Endometrium (tissue), 2 donors: ENCODE measurements around the gene PHLPP2.
A peak's percentile ranks its signal among the peaks of the same experiment; 100 is the strongest.

Experiments used
- FAIRE-seq: peaks from 2 replicates; lab custom pipeline; 2012; peaks lifted over from hg19 to GRCh38; lab: Jason Lieb, UNC
- donor health status: control.
- donor health status: control.

Gene PHLPP2, protein sequence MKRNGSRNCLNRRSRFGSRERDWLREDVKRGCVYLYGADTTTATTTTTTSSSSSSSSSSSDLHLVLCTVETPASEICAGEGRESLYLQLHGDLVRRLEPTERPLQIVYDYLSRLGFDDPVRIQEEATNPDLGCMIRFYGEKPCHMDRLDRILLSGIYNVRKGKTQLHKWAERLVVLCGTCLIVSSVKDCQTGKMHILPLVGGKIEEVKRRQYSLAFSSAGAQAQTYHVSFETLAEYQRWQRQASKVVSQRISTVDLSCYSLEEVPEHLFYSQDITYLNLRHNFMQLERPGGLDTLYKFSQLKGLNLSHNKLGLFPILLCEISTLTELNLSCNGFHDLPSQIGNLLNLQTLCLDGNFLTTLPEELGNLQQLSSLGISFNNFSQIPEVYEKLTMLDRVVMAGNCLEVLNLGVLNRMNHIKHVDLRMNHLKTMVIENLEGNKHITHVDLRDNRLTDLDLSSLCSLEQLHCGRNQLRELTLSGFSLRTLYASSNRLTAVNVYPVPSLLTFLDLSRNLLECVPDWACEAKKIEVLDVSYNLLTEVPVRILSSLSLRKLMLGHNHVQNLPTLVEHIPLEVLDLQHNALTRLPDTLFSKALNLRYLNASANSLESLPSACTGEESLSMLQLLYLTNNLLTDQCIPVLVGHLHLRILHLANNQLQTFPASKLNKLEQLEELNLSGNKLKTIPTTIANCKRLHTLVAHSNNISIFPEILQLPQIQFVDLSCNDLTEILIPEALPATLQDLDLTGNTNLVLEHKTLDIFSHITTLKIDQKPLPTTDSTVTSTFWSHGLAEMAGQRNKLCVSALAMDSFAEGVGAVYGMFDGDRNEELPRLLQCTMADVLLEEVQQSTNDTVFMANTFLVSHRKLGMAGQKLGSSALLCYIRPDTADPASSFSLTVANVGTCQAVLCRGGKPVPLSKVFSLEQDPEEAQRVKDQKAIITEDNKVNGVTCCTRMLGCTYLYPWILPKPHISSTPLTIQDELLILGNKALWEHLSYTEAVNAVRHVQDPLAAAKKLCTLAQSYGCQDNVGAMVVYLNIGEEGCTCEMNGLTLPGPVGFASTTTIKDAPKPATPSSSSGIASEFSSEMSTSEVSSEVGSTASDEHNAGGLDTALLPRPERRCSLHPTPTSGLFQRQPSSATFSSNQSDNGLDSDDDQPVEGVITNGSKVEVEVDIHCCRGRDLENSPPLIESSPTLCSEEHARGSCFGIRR (N-terminal part only)

DNA sequence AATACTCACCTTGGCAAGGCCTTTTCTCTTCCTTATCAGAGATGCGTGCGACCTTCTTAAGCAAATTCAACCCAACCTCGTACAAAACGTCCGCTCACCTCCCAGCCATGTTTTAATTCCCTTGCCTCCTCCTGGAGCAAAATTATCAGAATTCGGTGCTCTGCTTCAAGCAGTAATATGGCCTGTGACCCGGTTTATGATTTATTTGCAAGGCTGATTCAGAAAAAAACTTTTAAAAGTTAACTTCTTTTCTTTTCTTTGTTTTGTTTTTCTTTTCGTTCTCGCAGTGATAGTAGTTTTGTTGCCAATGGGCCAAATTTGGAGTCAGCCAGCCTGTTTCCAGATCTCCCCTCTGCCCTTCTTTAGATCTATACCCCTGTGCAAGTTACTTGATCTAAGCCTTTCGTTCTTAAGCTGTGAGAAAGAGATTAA lies at the start of gene PHLPP2:
Gene PHLPP2, minus strand, starts transcription at position 382 of the 432 bp plus-strand sequence. CDS start 9,906 bp downstream, outside the sequence.
- FAIRE-seq = no peak

DNA sequence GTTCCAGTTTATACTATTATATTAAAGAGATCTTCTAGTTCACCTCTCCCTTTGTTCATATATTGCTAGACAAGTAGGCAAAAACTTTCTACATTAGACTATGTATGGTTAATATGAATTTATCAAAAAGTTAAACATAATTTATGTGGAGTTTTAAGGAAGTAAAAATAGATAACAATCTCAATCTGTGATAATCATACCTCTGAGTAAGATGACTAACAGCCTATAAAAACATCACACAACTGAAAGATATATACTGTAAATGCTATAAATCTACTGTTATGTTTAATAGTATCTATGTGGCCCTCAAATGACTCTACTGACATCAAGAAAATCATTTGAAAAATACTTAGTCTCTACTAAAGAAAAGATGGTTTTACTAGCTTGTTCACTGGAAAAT lies 47.1 kb upstream of the PHLPP2 start:
- FAIRE-seq = no peak

DNA sequence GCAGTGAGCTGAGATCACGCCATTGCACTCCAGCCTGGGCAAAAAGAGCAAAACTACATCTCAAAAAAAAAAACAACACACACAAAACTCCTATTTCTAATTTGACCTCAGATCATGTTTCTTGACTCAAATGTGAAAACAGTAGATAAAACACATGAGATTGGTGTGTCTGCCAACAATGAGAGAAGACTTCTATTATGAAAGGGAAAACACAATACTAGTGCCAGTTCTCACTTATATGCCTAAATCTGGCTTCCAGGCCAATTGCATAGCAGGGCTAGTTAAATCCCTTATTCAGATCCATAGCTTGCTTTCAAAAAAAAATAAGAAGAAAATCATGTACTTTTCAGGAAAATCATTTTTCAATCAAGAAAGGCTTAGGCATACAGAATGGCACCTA lies 44.7 kb upstream of the PHLPP2 start:
- FAIRE-seq = no peak

DNA sequence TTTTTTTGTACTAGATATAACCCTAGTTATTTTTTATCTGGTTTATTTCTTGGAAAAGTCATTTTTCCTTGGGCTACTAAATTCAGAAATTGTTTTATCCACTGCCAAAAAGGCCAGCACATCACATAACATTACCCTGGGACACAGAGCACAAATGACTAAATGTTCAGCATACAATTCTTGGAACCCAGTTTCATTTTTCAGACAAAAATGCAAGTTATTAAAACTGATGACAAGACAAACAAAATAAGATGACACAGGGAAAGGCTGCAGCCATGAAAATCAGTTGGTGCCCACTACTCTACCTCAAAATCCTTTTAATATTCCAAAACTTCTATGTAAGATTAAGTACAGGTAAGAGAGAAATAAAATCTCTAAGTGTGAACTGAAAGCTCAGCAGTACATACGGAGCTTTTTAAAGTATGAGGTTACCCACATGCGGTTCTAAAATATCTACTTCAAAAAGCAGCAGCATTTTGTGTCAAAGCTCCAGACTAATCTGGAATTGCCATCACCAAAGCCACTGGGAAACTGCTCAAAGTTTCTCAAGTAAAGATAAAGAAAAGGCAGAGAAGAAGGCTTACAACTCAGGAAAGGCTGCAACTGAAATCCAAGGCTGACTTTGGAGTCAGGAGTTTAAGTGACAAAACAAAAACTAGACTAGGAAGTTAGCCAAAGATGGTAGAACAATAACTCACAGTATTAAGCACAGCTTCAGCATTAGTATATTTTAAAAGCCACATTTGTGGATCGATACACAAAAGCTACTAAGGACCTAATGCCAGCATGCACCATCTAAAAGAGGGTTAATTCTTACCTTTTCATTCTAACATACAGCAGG lies 42.8 kb upstream of the PHLPP2 start:
- FAIRE-seq = no peak

DNA sequence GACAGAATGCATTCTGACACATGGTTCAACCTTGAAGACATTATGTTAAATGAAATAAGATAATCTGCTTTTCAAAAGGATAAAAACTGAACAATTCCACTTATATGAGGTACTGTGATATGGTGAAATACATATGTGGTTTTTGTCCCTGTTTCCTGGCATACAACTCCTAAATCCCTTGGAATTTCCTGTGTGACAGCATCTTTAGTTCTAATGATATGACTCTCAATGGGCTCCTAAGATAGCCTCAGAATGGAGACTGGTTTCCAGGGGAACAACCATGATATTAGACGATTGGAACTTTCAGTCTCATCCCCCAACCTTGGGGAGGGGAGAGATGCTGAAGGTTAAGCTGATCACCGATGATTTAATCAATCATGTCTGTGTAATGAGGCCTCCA lies 37.7 kb upstream of the PHLPP2 start:
- no peak for FAIRE-seq

DNA sequence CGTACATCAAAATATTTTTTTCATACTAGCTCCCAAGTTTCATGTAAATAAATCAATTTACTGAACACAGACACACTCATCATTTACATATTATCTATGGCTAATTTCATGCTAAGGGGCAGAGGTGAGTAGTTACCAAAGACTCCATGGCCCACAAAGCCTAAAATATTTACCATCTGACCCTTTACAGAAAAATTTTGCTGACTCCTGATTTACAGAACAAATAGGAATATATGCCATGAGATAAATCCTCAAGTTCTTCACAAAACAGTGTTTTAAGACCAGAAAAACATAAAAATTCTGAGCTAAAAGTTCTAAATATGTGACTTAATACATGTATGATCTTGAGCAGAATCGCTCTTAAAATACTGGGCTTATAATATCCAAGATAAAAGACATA lies 36.6 kb upstream of the PHLPP2 start:
- no peak for FAIRE-seq

DNA sequence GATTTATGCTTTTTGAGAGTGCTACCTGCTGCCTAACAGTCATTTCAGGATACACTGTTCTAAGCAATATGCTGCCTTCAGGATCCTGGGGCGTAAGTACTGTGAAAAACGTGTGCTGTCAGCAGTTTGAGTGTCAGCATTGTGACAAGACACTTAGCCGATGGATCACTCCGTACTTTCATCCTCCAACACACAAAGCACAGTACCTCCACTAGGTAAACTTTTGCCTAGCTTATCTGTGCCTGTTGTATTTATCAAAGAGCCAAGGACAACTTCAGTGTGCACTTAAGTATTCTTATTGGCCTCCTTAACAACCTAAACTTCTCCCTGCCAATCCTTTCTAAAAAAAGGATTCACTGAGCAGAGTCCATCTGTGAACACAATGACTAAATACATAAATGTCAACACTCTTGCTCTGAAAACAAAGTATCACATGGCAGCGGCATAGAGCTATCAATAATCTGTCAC lies 33.8 kb upstream of the PHLPP2 start:
- FAIRE-seq = no peak

DNA sequence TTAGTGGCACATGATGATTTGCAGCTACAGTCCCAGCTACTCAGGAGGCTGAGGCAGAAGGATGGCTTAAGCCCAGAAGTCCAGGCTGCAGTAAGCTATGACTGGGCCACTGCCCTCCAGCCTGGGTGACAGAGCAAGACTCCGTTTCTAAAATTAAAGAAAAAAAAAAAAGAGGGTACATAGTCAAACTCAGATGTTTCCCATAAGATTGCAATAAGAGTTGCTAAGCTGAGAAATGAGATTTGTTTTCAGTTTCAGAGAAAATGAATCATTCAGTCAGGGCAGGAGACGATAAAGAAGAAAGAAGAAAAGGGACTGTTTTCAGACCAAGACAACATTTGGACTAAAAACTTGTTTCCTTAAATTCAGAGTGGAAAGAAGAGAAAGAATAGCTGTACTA lies 30.2 kb upstream of the PHLPP2 start:
- FAIRE-seq = no peak

DNA sequence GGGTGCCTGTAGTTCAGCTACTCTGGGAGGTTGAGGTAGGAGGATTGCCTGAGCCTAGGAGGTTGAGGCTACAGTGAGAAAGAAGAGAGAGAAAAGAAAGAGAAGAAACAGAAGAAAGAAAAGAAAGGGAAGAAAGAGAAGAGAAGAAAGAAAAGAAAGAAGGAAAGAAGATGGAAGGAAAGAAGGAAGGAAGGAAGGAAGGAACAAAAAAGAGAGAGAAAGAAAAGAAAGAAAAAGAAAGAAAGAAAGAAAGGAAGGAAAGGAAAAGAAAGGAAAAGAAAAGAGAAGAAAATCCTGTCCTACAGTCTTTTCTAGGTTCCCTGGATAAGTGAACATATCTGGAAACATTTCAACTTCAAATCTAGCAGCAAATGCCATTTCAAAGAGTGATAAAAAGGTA lies 29.6 kb upstream of the PHLPP2 start:
- FAIRE-seq = no peak

DNA sequence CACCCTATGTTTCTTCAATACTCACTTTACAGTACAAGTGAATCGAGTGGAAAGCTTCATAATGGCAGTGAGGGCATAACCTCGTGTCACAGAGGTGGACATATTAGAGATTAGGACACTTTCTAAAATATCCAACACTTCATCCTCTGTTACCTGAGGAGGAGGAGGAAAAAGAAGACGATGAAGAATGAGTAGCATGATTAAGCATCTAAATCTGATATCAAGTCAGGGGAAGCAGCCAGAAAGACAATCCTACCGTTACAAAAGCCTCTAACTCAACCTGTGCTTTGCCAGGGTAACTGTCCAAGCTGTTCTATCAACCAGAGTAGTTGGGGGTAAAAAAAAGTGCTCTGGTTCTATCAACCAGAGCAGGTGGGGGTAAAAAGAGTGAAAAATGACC lies 23.7 kb upstream of the PHLPP2 start:
- FAIRE-seq = no peak

DNA sequence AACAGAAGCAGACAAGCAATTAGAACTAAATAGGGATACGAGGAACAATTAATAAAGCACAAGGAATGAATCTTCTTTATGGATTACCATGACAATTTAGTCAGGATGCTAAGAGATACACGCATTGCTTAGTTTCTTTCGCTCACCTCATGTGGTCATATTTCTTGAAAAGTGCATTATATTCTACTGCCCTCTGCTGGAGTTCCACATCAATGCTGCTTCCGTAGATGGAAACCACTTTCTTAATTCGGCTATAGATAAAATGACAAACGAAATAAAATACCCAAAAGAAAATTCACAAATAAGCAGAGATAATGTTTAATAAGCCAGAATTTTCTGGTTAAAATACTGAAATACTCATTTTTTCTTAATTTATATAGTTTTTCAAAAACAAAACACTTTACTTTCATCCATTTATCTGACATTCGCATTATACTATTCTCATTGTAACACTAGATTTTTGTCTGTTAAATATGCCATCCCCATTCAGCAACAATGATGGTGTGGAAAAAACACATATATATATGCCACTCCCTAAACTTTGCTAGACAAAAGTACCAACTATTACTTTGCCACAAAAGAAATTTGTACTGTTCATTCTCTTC lies 22.0 kb upstream of the PHLPP2 start:
- FAIRE-seq = peak; percentile 35

DNA sequence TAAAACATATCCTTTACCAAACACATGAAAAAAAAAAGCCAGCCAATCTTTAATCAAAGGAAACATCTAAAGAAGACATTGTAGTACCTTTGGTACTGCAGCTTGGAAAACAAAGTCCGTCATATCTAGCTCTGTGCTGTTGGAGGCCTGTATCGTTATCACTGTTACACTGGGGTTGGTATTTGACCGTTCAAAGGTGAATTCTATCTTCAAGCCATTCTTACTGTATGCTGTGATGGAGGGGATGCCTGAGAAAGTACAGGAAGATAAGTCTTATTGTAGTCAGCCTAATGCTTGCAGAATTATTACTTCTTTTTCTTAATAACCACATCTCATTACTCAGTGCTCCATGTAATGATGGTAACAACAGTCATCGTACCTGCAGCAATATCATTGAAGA lies 14.4 kb upstream of the PHLPP2 start:
- FAIRE-seq = no peak

DNA sequence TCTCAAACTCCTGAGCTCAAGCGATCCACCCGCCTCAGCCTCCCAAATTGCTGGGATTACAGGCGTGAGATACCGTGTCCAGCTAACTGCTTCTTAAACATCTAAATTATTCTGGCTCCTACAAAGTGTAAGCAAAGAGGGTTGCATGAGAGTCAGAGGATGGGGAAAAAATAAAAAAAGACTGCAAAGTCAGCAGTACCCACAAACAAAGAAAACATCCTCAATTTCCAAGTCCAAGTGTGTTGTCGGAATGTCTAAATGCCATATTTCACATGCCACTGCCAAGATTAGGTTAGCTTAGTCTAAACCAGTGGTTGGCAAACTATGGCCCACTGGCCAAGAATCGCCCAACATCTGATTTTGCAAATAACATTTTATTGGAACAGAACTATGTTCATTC lies 13.0 kb upstream of the PHLPP2 start:
- FAIRE-seq = no peak

DNA sequence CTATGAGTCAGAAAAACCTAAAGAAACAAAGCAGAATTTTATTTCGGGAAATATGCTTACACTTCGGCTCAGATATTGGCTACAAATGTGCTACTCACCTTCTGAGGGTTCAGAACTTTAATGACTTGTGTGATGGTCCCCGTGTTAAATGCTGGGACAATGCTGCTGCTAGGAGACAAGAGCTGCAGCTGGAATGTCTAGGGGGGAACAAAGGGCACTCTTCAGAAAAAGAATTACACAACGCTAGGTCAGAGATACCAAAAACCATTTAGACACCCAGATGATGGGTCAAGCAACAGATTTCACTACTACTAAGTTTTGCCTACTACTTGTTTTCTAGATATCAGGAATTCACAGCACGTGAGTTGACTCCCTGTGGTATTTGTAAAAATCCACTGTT lies 10.0 kb upstream of the PHLPP2 start:
- no peak for FAIRE-seq

DNA sequence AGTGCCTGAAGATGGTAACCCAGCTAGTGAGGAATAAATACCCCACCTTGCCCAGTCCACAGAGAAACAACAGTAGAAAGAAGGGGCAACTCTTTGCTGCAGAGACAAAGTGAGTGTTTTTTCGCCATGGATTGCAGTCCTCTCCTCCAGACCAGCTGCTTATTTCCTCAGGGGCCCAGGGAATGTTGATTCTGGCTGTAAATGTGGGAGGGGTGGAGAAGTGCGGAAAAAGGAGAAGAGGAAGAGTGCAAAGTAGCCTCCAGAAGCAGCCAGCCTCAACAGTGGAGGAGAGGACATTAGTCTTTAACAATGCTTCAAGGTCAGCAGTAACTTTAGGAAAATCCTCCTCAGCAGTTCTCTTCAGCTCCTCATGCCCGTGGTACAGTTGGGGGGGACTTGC lies 8.1 kb upstream of the PHLPP2 start:
- no peak for FAIRE-seq

DNA sequence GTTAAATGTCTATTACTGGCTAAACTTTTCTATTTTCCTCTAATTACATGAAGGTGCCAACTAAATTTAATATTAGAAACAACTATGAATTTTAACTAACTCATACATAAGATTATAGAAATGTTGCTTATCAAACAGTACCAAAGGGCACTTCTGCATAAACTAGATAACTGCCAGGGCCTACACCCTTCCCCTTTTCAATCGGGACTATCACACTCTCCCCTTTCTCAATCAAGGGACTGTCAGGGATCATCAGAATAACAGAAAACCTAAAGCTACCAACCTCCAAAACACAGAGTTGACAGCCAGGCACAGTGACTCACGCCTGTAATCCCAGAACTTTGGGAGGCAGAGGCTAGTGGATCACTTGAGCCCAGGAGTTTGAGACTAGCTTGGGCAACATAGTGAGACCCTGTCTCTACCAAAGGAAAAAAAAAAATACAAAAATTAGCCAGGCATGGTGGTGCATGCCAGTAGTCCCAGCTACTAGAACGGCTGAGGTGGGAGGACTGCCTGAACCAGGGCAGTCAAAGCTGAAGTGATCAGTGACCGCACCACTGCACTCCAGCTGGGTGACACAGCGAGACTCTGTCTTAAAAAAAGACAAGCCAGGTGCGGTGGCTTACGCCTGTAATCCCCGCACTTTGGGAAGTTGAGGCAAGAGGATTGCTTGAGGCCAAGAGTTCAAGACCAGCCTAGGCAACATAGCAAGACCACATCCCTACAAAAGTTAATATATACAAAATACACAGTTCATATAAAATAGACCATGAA lies 3.2 kb upstream of the PHLPP2 start:
- FAIRE-seq = no peak

DNA sequence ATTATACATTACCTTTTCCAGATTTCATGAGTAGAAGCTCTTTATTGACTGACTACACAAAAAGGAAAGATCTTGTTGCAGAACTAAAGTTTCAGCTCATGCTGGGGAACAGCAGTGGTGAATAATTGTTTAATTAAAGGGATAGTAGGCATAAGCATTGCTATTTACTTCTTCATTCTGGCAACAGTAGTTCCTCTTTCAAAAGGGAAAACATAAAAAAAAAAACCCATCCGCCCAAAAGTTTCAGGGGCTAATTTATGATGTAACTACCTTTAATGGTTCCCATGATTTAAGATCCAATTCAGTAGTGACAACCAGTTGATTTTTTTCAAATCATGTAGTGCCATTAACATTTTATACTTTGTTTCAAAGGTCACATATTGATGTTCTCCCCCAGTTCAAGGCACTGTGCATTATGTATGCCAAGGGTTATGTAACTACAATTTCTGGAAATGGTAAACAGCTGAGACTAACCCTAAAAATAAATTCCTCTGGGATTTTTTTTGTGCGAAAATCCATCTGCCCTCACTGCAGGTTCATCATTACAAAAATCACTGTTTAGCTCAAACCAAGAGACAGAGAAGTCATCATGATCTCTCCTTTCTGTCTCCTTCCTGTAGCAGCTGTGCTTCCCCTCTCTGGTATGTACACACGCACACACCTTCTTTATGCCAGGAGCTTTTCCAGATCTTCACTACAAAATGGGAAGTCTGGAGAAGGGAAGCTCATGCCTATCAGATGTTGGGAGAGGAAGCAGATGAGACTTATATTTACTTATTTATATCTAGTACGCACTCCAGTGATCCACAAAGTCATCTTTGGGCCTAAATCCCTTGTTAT lies 2.2 kb upstream of the PHLPP2 start:
- no peak for FAIRE-seq

DNA sequence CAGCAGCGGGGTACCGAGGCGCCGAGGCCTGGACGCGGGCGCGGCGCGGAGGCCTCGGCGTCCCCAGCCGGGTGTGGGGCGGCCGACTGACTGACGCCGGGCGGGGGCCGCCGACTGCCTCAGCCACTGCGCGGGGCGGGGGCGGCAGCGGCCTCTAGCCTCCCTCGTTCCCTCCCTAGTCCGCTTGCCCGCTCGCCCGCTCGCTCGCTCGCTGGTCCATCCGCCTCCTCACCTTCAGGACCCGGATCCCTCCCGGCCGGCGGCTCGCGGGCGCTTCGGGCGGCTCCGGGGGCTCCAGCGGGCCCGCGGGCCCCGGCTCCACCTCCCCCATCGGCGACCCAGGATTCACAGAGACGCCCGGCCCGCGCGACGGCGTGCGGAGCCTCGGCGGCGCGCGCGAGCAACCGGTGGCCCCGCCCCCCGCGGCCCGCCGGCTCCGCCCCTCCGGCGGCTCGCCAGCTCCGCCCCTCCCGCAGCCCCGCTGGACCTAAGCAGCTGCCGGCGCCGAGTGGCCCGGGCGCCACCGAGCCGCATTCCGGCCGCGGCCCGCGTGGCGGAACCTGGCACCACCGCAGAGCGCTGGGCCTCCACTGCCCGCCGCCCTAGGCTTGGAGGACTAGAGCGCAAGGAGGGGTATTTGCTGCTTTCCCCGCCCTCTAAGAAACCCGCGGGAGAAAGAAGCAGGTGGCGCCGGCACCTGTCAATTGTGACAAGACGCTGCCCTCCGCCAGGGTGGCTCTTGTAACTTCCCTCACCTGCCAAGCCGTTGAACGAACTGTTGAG lies 773 bp downstream of the PHLPP2 start:
- no peak for FAIRE-seq
